ENCODE measurements around the gene KLK14.

Gene KLK14

DNA sequence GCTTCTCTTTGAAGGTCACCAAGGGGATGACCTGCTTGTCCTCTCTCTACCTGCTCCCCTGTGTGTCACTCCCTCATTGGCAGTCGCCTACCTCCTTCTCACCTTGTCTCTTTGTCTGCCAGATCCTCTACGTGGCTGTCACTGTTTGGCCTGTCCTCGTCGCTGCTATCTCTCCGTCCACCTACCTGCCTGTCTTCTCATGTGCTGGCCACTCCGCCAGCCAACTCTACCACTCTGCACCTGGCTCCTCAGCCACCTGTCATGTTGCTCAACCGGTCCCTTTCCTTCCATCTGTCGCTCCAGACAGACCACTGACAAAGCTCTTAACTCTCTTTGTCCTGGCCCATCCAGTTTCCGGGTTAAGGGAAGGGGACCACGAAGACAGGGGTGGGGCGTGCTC is 48.0 kb downstream of the KLK14 start, which contains the start of gene KLK12:
Gene KLK12 (minus strand): TSS at position 299 of the 400 bp plus-strand sequence. CDS start 381 bp downstream, outside the sequence.
- no peak for DNase-seq

DNA sequence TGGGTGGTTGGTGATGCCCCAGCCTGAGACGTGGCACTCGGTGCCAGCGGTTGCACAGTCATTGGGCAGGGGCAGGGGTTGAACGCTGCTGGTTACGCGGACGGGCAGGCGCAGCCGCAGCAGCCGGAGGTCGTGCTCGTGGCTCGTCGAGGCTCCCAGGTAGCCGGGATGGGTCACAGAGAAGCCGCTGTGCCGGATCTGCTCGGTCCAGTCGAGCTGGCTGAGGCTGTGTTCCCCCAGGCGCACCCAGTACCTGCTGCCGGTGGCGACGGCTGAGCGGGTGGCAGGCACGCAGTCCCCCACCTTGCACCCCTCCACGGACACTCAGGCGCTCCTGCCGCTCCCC is 50.8 kb downstream of the KLK14 start:
- no peak for DNase-seq

DNA sequence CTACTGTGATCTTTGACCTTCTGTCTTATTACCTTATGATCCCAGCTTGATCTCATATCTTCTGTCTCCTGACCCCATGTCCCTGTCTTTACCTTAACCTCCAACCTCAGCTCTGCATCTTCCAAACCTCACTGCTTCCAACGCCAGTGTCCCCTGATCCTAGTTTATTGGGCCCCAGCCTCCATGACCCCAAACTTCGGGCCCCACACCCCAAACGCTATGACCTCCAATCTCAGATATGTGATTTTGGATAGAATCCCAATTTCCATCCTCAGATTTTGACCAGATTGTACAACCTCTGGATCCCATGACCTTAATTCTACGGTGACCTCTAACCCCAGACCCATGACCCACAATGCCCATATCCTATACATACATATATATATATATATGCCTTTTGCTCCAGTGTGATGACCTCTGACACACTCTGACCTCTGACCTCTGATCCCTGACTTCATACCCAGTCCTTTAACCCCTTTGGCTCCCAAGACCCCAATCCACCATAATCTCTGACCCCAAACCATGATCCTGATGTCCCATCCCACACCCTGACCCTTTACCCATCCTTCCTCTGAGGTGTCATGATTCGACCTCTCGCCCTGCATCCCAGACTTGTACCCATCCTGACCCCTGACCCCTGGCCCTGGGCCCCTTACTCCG is 51.3 kb downstream of the KLK14 start:
- DNase-seq: no peak

- DNase-seq: no peak
These were observed 52.1 kb downstream of the KLK14 start for GRCh38 chr19:51030631-51031030.

GRCh38 chr19:51029718-51030117 is 53.0 kb downstream of the KLK14 start:
- DNase-seq: no peak
